Measurements from ENCODE around the gene ANKRD30A.

Gene ANKRD30A

GRCh38 chr10:37403776-37404175 lies 278.4 kb downstream of the ANKRD30A start:
- DNase-seq, result no peak
- in situ Hi-C loops (cut with MboI; ENCODE audit: low pct_unique_long_range_greater_than_20kb, low sequenced_read_pairs), result no loop called here
